Lower leg skin (tissue), 3 donors: ENCODE data around the gene NFIB.

Source experiments
- CTCF ChIP-seq, 3 donors: fragments of 450-650 bp; IDR thresholded peaks; one replicate each; pipeline ENCODE4 v1.5.1; 2016; ENCODE audit warnings: antibody characterized with exemption in 3 of 3, mild to moderate bottlenecking in 3 of 3, moderate library complexity in 2 of 3
- POLR2A ChIP-seq, 2 donors: fragments of 450-650 bp; IDR thresholded peaks; one replicate each; pipeline ENCODE4 v1.6.1; 2016 to 2017; ENCODE audit warnings: antibody characterized with exemption in 2 of 2, mild to moderate bottlenecking in 1 of 2, moderate library complexity in 1 of 2

- TF ChIP-seq CTCF (IDR thresholded peaks at IDR 0.05) = no peak
- TF ChIP-seq POLR2A (IDR thresholded peaks at IDR 0.05) = no peak
Observed at GRCh38 chr9:14231196-14231990, 82.5 kb downstream of the NFIB start.
